Pancreas (tissue), 10 donors: ENCODE measurements around the gene KAZN. TPM values are rescaled to one million over a fixed set of nuclear protein-coding genes. Genes with fewer than 3 reads are reported as not detected.

Experiments
- ATAC-seq, 4 donors: fragments of 200-7000 bp; cut with Tn5 transposase; one replicate each; pipeline versions ENCODE4 v1.8.0 to v1.9.1; 2020; ENCODE audit warnings: mild to moderate bottlenecking in 4 of 4, moderate library complexity in 4 of 4
- DNase-seq, 6 donors: peaks; one replicate each; pipeline ENCODE4 v3.0.0-alpha.2; 2020
- FAIRE-seq: peaks from 2 replicates; lab custom pipeline; 2012; peaks lifted over from hg19 to GRCh38; lab: Jason Lieb, UNC
- H3K27ac ChIP-seq, 4 donors: fragments of 200-600 bp; sonication (generic); 1 replicate in 3 of 4; 2 replicates in 1 of 4; pipeline versions ENCODE4 v1.5.0 to v1.8.0; 2020
- H3K27me3 ChIP-seq, 4 donors: fragments of 200-600 bp; one replicate each; pipeline ENCODE4 v1.8.0; 2021
- H3K36me3 ChIP-seq, 3 donors: fragments of 200-600 bp; sonication (generic) in 1 of 3; one replicate each; pipeline versions ENCODE4 v1.5.0 to v1.8.0; 2020 to 2021
- H3K4me1 ChIP-seq, 3 donors: fragments of 200-600 bp; one replicate each; pipeline ENCODE4 v1.8.0; 2021
- H3K4me3 ChIP-seq, 4 donors: fragments of 200-600 bp; sonication (generic) in 2 of 4; one replicate each; pipeline versions ENCODE4 v1.5.0 to v1.8.0; 2020 to 2021
- H3K9me3 ChIP-seq, 4 donors: fragments of 200-600 bp; one replicate each; pipeline ENCODE4 v1.8.0; 2021
- WGBS, 2 donors: extraction: QIAGEN DNeasy Blood & Tissue Kit; methylation state at CpG; one replicate each; pipeline ENCODE4 v1.1.7; 2013; 5-methylcytosine and 5-hydroxymethylcytosine counted together
- intact Hi-C, 3 donors: fragments of 100-400 bp; cut with DNase I; formaldehyde crosslinking; loops; one replicate each; pipeline versions ENCODE4 v1.11.1 to v1.14.2; 2022
- polyA plus RNA-seq, 2 donors: library from polyadenylated mRNA; stranded (reverse); fragments of 200-250 nt; gene quantifications; one replicate each; pipeline ENCODE4 v1.2.3, GENCODE V29; 2013
- total RNA-seq, 6 donors: library from RNA; stranded (reverse); fragmentation: NEBNext Ultra II Directional in 4 of 6; extraction: Animal tissue kit (Norgen Biotek cat#: 25700) in 4 of 6; gene quantifications; one replicate each; pipeline versions ENCODE4 v1.2.1 to v1.2.4, GENCODE V29; 2021 to 2023
- TF ChIP-seq, protein P1 (sequence below), 4 donors: fragments of 200-600 bp; sonication (generic) in 3 of 4; IDR thresholded peaks; one replicate each; pipeline versions ENCODE4 v1.5.0 to v1.8.0; 2021; ENCODE audit warnings: antibody characterized with exemption in 4 of 4
- donor health status: healthy with polysubstance abuse.
- donor health status: DM: no; HTN: no; CAD: no; lungs with moderate emphysema.
- donor health status: DM: no; HTN: no; CAD: no.
- donor health status: control.
- donor health status: control.
- donor health status: Bipolar disorder and iron deficiency.
- donor health status: DM: yes; HTN: yes; CAD: no.
- donor health status: DM: no; HTN: no; CAD: no.
- donor health status: DM: no; HTN: no; CAD: no.
- donor health status: DM: yes; HTN: yes; CAD: no.

Gene KAZN
- total and polyA plus RNA-seq, 8 donors, result 2.4 to 6.0 (median 4.1) TPM

DNA sequence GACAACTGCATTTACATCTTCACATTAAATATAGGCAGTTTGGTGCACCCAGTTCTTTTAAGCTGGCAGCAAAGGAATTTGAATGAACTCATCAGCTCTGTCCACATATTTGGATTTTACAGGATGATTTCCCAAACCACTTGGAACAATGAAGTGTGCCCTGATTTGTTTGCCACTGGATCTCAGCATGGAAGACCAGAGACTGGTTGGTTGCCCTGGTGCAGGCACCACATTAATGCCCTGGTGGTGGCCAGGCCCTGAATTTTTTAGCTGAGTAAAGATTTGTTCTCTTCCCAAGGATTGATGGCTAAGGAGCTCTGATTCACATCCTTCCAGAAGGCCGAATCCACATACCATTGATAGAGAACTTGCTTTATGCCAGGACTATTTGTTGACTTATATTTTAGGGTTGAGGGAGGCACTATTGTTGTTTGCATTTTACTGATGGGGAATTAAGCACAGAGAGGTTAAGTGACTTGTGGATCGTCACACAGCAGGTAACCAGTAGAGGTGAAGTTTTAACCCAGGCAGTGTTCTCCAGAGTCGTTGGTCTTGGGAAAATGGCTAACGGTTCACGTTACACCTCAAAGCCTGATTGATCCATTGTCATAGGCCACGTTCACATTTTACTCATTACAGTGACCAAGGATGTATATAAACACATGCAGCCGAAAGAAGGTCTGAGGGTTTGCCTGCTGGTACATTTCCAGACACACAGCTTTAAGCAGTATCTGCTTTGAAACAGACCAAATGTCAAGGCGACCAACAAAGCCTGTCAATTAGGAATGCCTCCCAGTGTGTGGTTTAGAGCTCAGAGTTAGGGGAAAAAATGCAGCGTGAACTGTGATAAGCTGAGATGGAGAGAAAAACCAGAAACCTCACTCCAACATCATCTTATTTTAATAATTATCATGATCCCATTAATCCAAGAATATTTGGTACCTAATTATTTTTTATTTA, 50.7 kb downstream of the KAZN start:
- intact Hi-C loops, result no loop called here
- Histone ChIP-seq H3K4me1 (no peaks in the 10 kb centered on the region), H3K36me3 (no peaks in the 10 kb centered on the region), H3K4me3 (no peak overlapping the region), H3K9me3 (no peaks in the 10 kb centered on the region), H3K27ac (no peak overlapping the region), H3K27me3 (no peaks in the 10 kb centered on the region)
- ATAC-seq, result no peak
- WGBS, 2 donors, result 57 to 65% methylated on average over 9 of the region's 9 CpGs
- no peak for FAIRE-seq
- no peak for DNase-seq
- TF ChIP-seq, protein P1, sequence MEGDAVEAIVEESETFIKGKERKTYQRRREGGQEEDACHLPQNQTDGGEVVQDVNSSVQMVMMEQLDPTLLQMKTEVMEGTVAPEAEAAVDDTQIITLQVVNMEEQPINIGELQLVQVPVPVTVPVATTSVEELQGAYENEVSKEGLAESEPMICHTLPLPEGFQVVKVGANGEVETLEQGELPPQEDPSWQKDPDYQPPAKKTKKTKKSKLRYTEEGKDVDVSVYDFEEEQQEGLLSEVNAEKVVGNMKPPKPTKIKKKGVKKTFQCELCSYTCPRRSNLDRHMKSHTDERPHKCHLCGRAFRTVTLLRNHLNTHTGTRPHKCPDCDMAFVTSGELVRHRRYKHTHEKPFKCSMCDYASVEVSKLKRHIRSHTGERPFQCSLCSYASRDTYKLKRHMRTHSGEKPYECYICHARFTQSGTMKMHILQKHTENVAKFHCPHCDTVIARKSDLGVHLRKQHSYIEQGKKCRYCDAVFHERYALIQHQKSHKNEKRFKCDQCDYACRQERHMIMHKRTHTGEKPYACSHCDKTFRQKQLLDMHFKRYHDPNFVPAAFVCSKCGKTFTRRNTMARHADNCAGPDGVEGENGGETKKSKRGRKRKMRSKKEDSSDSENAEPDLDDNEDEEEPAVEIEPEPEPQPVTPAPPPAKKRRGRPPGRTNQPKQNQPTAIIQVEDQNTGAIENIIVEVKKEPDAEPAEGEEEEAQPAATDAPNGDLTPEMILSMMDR (IDR thresholded peaks at IDR 0.05), result no peak

DNA sequence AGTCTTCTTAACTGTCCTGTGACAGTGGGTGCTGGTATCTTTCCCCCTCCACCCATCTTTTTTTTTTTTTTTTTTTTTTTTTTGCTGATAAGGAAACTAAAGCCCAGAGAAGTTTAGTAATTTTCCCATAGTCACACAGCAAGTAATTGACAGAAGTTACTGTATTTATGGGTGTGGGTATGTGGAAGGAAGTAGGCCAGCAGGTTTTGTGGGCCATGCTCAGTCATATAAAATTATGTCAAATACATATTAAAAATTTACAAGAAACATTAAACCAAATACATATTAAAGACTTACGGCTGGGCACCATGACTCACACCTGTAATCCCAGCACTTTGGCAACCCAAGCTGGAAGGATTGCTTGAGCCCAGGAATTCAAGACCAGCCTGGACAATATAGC, 51.5 kb downstream of the KAZN start:
- intact Hi-C loops, result no loop called here
- WGBS, 2 donors, result 91 to 97% methylated on average over 1 of the region's 1 CpG
- ATAC-seq (no peak), DNase-seq (no peak), FAIRE-seq (no peak)
- no peaks in the 10 kb centered on the region for H3K9me3 ChIP-seq
- no peaks in the 10 kb centered on the region for H3K4me1 ChIP-seq
- H3K27me3 ChIP-seq, result no peaks in the 10 kb centered on the region
- no peaks in the 10 kb centered on the region for H3K36me3 ChIP-seq
- TF ChIP-seq, protein P1 (IDR thresholded peaks at IDR 0.05), result no peak
- H3K27ac ChIP-seq, result no peak overlapping the region
- no peak overlapping the region for H3K4me3 ChIP-seq

DNA sequence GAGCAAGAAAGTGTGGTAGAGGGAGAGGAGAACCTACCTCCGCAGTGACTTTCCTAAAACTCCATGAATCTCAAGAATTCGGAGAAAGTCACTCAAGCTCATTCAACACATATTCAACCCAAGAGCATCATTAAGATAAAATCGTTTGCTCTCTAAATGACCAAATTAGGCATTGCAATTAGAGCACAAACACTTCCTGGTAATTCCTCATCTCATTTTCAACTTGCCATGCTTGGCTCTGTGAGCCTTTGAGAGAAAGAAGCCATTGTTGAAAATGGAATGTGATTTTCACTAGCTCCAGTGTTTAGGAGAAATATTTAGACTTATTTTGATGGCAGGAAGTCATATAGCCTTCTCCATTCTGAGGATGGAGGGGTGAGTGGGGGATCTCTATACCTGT, 52.5 kb downstream of the KAZN start:
- DNase-seq (no peak), ATAC-seq (peak in 1 of 4 donors; percentile 30), FAIRE-seq (no peak)
- H3K4me1 ChIP-seq, result no peaks in the 10 kb centered on the region
- H3K27me3 ChIP-seq, result no peaks in the 10 kb centered on the region
- no peaks in the 10 kb centered on the region for H3K9me3 ChIP-seq
- H3K36me3 ChIP-seq, result no peaks in the 10 kb centered on the region
- no peak overlapping the region for H3K4me3 ChIP-seq
- intact Hi-C loops, result no loop called here
- TF ChIP-seq, protein P1 (IDR thresholded peaks at IDR 0.05), result no peak
- H3K27ac ChIP-seq, result no peak overlapping the region
- WGBS, 2 donors, result 52 to 57% methylated on average over 3 of the region's 3 CpGs

DNA sequence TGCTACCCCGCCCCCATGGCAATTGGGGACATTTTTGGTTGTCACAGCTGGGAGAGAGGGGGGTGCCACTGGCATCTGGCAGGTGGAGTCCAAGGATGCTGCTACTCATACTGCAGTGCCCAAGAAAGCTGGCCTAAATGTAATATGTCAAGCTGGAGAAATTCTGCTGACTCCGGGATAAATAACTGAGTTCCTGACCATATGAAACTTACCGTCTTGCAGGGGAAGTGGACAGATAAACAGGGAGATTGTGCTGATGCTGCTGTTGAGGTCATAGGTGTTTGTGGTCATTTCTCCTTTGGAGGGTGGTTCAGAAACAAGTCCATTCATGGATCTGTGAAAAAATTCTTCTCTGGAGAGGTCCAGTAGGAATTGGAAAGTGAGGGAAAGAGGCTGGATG, 54.4 kb downstream of the KAZN start:
- TF ChIP-seq, protein P1 (IDR thresholded peaks at IDR 0.05), result no peak
- Histone ChIP-seq H3K9me3 (no peaks in the 10 kb centered on the region), H3K27me3 (no peaks in the 10 kb centered on the region), H3K4me1 (no peaks in the 10 kb centered on the region), H3K27ac (no peak overlapping the region), H3K36me3 (no peaks in the 10 kb centered on the region), H3K4me3 (no peak overlapping the region)
- DNase-seq (no peak), FAIRE-seq (no peak), ATAC-seq (no peak)
- WGBS, 2 donors, result 75% methylated on average over 3 of the region's 3 CpGs
- intact Hi-C loops, result no loop called here

DNA sequence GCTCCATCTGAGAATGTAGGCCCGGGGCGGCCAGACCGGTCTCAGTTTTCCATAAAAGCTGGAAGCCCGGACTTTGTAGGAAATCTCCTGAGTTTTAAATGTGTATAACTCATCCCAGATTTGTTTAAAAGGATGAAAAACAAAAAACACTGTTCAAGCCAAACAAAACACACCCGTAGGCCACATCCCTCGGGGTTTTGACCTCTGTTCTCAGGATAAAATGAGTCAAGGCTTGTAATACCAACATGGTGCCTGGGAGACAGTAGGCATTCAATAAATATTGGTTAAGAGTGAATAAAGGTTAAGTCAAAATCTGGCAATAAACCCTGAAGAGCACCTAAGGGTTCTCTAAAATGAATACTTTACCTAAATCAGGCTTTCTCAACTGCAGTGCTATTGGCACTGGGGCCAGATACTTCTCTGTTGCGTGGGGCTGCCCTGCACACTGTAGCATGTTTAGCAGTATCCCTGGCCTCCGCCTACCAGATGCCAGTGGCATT, 55.0 kb downstream of the KAZN start:
- FAIRE-seq, result no peak
- 79 to 83% methylated on average over 8 of the region's 8 CpGs for WGBS, 2 donors

More for the DNA sequence above, 55.0 kb downstream of the KAZN start:
- Histone ChIP-seq H3K27ac (no peak overlapping the region), H3K4me1 (no peaks in the 10 kb centered on the region), H3K9me3 (no peaks in the 10 kb centered on the region), H3K27me3 (no peaks in the 10 kb centered on the region), H3K4me3 (no peak overlapping the region), H3K36me3 (no peaks in the 10 kb centered on the region)
- DNase-seq (no peak), ATAC-seq (no peak)
- TF ChIP-seq, protein P1 (IDR thresholded peaks at IDR 0.05), result no peak
- intact Hi-C loops, result no loop called here
